Measurements from ENCODE around the gene PER1. TPM values are rescaled to one million over a fixed set of nuclear protein-coding genes. Genes with fewer than 3 reads are reported as not detected.
A peak's percentile ranks its signal among the peaks of the same experiment; 100 is the strongest.

Gene PER1
- total and polyA plus RNA-seq, 2 of the 13 experiments (the other 11 are each of a cell fraction or from before 2014, with no cell fraction given): 2.6 to 3.6 TPM

DNA sequence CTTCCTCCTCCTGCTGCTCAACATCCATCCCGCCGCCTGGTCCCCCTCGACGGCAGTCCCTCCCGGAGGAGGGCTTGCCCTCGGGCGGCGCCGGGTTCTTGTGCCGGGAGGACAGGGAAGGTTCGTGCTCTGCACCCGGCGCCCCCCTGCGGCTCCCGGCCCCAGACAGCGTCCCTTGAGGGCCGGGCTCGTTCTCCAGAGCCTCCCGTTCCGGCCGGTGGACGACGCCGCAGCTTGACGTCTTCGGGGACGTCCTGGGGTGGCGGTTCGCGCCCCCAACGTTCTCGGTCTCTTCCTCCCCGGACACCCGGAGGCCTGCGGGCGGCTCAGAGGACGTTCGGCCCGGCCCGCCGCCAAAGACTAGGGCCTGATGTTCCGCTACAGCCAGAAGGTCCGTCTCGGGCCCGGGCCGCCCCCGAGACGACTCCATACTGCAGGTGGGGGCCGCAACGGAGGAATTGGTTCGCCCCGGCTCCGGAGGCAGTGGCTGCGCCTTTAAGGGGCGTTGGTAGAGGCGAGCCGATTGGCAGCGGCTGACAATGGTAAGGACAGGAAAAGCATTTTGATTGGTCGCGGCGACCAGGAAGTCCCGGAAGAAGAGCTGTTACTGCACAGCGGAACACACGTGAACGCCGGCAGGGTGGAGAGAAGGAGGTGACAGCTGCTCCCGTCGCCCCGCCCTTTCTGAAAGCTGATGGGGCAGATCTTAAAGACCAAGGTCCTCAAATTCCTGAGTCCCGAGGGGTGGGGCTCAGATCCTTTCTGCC is 37.7 kb upstream of the PER1 start, which contains the start of gene BORCS6 (continued):
- TF ChIP-seq ZNF30 (CRISPR knock-in tag; IDR thresholded peaks at IDR 0.05) (no peak), ZNF484 (CRISPR knock-in tag; IDR thresholded peaks at IDR 0.05; ENCODE audit: borderline replicate concordance, low read depth) (no peak), IRX3 (CRISPR knock-in tag; IDR thresholded peaks at IDR 0.05; ENCODE audit: borderline replicate concordance, low read depth) (0 out of 2 replicates have a peak, but pooled peaks have one; percentile 52), GATAD1 (CRISPR knock-in tag; IDR thresholded peaks at IDR 0.05) (peak; percentile 60), HMGA1 (CRISPR knock-in tag; conservative IDR thresholded peaks at IDR 0.05) (no peak), PHB2 (IDR thresholded peaks at IDR 0.05; ENCODE audit: partially characterized antibody) (no peak), ZNF652 (CRISPR knock-in tag; IDR thresholded peaks at IDR 0.05; ENCODE audit: borderline replicate concordance, low read depth) (no peak), ZNF841 (CRISPR knock-in tag; IDR thresholded peaks at IDR 0.05; ENCODE audit: borderline replicate concordance) (no peak), TEAD2 (CRISPR knock-in tag; IDR thresholded peaks at IDR 0.05) (no peak), NCOA5 (CRISPR knock-in tag; IDR thresholded peaks at IDR 0.05) (no peak), ZNF547 (CRISPR knock-in tag; IDR thresholded peaks at IDR 0.05) (peak; percentile 30; the same call in 1 of the 2 replicates), ZNF792 (CRISPR knock-in tag; IDR thresholded peaks at IDR 0.05) (no peak), HMG20B (CRISPR knock-in tag; conservative IDR thresholded peaks at IDR 0.05) (no peak), MZF1 (CRISPR knock-in tag; IDR thresholded peaks at IDR 0.05; ENCODE audit: borderline replicate concordance) (no peak), POLR2A (IDR thresholded peaks at IDR 0.05; ENCODE audit: insufficient read depth in 1 of 2, low read depth in 2 of 2, low read length in 2 of 2) (peak; percentile 30 to 46; a peak in 2 of 4 replicates), BCL6 (CRISPR knock-in tag; IDR thresholded peaks at IDR 0.05) (0 out of 2 replicates have a peak, but pooled peaks have one; percentile 9), HOXD1 (CRISPR knock-in tag; IDR thresholded peaks at IDR 0.05) (no peak), THYN1 (CRISPR knock-in tag; IDR thresholded peaks at IDR 0.05; ENCODE audit: borderline replicate concordance, low read depth) (no peak), SP5 (CRISPR knock-in tag; IDR thresholded peaks at IDR 0.05; ENCODE audit: borderline replicate concordance, low read depth) (no peak), NFE2L1 (CRISPR knock-in tag; IDR thresholded peaks at IDR 0.05; ENCODE audit: borderline replicate concordance) (no peak), AKAP8 (CRISPR knock-in tag; IDR thresholded peaks at IDR 0.05) (no peak), BHLHE40 (IDR thresholded peaks at IDR 0.05; ENCODE audit: low read length) (peak; percentile 56; the same call in 1 of the 2 replicates), ZNF136 (CRISPR knock-in tag; IDR thresholded peaks at IDR 0.05; ENCODE audit: low read depth) (0 out of 2 replicates have a peak, but pooled peaks have one; percentile 45), CEBPG (CRISPR knock-in tag; IDR thresholded peaks at IDR 0.05) (no peak), NFYC (CRISPR knock-in tag; IDR thresholded peaks at IDR 0.05) (peak; percentile 93), PLRG1 (conservative IDR thresholded peaks at IDR 0.05) (no peak), RXRA (CRISPR knock-in tag; IDR thresholded peaks at IDR 0.05) (peak; percentile 14; the same call in 1 of the 2 replicates), POGZ (CRISPR knock-in tag; IDR thresholded peaks at IDR 0.05) (0 out of 2 replicates have a peak, but pooled peaks have one; percentile 14), ZBTB21 (CRISPR knock-in tag; IDR thresholded peaks at IDR 0.05) (no peak), YEATS4 (CRISPR knock-in tag; IDR thresholded peaks at IDR 0.05; ENCODE audit: borderline replicate concordance) (0 out of 2 replicates have a peak, but pooled peaks have one; percentile 32), ZNF207 (IDR thresholded peaks at IDR 0.05; ENCODE audit: borderline replicate concordance) (no peak)
- TF ChIP-seq, protein P1, sequence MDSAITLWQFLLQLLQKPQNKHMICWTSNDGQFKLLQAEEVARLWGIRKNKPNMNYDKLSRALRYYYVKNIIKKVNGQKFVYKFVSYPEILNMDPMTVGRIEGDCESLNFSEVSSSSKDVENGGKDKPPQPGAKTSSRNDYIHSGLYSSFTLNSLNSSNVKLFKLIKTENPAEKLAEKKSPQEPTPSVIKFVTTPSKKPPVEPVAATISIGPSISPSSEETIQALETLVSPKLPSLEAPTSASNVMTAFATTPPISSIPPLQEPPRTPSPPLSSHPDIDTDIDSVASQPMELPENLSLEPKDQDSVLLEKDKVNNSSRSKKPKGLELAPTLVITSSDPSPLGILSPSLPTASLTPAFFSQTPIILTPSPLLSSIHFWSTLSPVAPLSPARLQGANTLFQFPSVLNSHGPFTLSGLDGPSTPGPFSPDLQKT (CRISPR knock-in tag; IDR thresholded peaks at IDR 0.05; ENCODE audit: borderline replicate concordance): no peak
- TF ChIP-seq, protein P2, sequence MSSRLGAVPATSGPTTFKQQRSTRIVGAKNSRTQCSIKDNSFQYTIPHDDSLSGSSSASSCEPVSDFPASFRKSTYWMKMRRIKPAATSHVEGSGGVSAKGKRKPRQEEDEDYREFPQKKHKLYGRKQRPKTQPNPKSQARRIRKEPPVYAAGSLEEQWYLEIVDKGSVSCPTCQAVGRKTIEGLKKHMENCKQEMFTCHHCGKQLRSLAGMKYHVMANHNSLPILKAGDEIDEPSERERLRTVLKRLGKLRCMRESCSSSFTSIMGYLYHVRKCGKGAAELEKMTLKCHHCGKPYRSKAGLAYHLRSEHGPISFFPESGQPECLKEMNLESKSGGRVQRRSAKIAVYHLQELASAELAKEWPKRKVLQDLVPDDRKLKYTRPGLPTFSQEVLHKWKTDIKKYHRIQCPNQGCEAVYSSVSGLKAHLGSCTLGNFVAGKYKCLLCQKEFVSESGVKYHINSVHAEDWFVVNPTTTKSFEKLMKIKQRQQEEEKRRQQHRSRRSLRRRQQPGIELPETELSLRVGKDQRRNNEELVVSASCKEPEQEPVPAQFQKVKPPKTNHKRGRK (CRISPR knock-in tag; IDR thresholded peaks at IDR 0.05): no peak

All from HepG2 (cell line).